Trophoblast cell (in vitro differentiated cells and primary cell): Measurements from ENCODE around the gene ATP8A2.

Source experiments
- DNase-seq, 2 donors: peaks; one replicate each; pipeline ENCODE4 v3.0.0-alpha.2; 2016
- H2AFZ ChIP-seq: 2 replicates; pipeline ENCODE4 v1.6.1; 2013; ENCODE audit warnings: low read length, moderate library complexity, mild to moderate bottlenecking; ENCODE audit not compliant: insufficient read depth, poor library complexity
- H2AK5ac ChIP-seq: 2 replicates; pipeline ENCODE4 v1.6.1; 2013; ENCODE audit warnings: mild to moderate bottlenecking, low read length
- H2BK120ac ChIP-seq: 2 replicates; pipeline ENCODE4 v1.6.1; 2013; ENCODE audit warnings: low read length, mild to moderate bottlenecking, moderate library complexity; ENCODE audit not compliant: insufficient read depth, poor library complexity
- H2BK12ac ChIP-seq: 2 replicates; pipeline ENCODE4 v1.6.1; 2013; ENCODE audit warnings: mild to moderate bottlenecking, low read length, moderate library complexity
- H2BK5ac ChIP-seq: 2 replicates; pipeline ENCODE4 v1.6.1; 2013; ENCODE audit warnings: low read length, low read depth, moderate library complexity, mild to moderate bottlenecking; ENCODE audit not compliant: poor library complexity
- H3K14ac ChIP-seq: 2 replicates; pipeline ENCODE4 v1.6.1; 2013; ENCODE audit warnings: mild to moderate bottlenecking, low read length
- H3K18ac ChIP-seq: 2 replicates; pipeline ENCODE4 v1.6.1; 2013; ENCODE audit warnings: mild to moderate bottlenecking, low read length
- H3K23ac ChIP-seq: 2 replicates; pipeline ENCODE4 v1.6.1; 2013; ENCODE audit warnings: low read length
- H3K27ac ChIP-seq: 2 replicates; pipeline ENCODE4 v1.5.1; 2013; ENCODE audit warnings: low read depth, mild to moderate bottlenecking, inconsistent platforms, low read length, moderate library complexity
- H3K27me3 ChIP-seq: 2 replicates; pipeline ENCODE4 v1.6.1; 2013; ENCODE audit warnings: inconsistent platforms, mild to moderate bottlenecking, low read length, moderate library complexity; ENCODE audit not compliant: insufficient read depth
- H3K36me3 ChIP-seq, 2 experiments: 1 replicate in 1 of 2; 2 replicates in 1 of 2; pipeline ENCODE4 v1.6.1; 2013; ENCODE audit warnings: low read length in 2 of 2, mild to moderate bottlenecking in 2 of 2, moderate library complexity in 1 of 2; ENCODE audit not compliant: insufficient read depth in 2 of 2, control insufficient read depth in 1 of 2
- H3K4ac ChIP-seq: 2 replicates; pipeline ENCODE4 v1.6.1; 2013; ENCODE audit warnings: low read depth, mild to moderate bottlenecking, low read length, moderate library complexity
- H3K4me1 ChIP-seq, 2 experiments: 1 replicate in 1 of 2; 2 replicates in 1 of 2; pipeline ENCODE4 v1.6.1; 2013; ENCODE audit warnings: low read length in 2 of 2, mild to moderate bottlenecking in 2 of 2, moderate library complexity in 1 of 2; ENCODE audit not compliant: insufficient read depth in 2 of 2, control insufficient read depth in 1 of 2
- H3K4me2 ChIP-seq: 2 replicates; pipeline ENCODE4 v1.6.1; 2013; ENCODE audit warnings: inconsistent platforms, mild to moderate bottlenecking, low read length, moderate library complexity
- H3K4me3 ChIP-seq: 2 replicates; pipeline ENCODE4 v1.5.1; 2013; ENCODE audit warnings: mild to moderate bottlenecking, low read depth, low read length, inconsistent platforms
- H3K79me1 ChIP-seq: one replicate; pipeline ENCODE4 v1.6.1; 2013; ENCODE audit warnings: low read length
- H3K79me2 ChIP-seq: 2 replicates; pipeline ENCODE4 v1.6.1; 2013; ENCODE audit warnings: low read length, mild to moderate bottlenecking; ENCODE audit not compliant: control insufficient read depth, insufficient read depth, poor library complexity
- H3K9ac ChIP-seq: 2 replicates; pipeline ENCODE4 v1.6.1; 2013; ENCODE audit warnings: mild to moderate bottlenecking, low read length
- H3K9me3 ChIP-seq: 2 replicates; pipeline ENCODE4 v1.6.1; 2013; ENCODE audit warnings: low read depth, mild to moderate bottlenecking, control low read depth, inconsistent platforms, low read length; ENCODE audit not compliant: insufficient read depth
- H4K12ac ChIP-seq: 2 replicates; pipeline ENCODE4 v1.6.1; 2013; ENCODE audit warnings: low read depth, mild to moderate bottlenecking, low read length, moderate library complexity
- H4K8ac ChIP-seq: 2 replicates; pipeline ENCODE4 v1.6.1; 2013; ENCODE audit warnings: low read depth, mild to moderate bottlenecking, low read length, moderate library complexity
- H4K91ac ChIP-seq: one replicate; pipeline ENCODE4 v1.6.1; 2013; ENCODE audit warnings: low read depth, mild to moderate bottlenecking, low read length, moderate library complexity
- WGBS: extraction: QIAGEN DNeasy Blood & Tissue Kit; methylation state at CpG from one replicate; pipeline ENCODE4 v1.1.7; 2013; ENCODE audit warnings: missing lambda C conversion rate; ENCODE audit not compliant: insufficient read length, insufficient coverage; ENCODE audit errors: extremely low coverage; 5-methylcytosine and 5-hydroxymethylcytosine counted together

ATP8A2 gene

DNA sequence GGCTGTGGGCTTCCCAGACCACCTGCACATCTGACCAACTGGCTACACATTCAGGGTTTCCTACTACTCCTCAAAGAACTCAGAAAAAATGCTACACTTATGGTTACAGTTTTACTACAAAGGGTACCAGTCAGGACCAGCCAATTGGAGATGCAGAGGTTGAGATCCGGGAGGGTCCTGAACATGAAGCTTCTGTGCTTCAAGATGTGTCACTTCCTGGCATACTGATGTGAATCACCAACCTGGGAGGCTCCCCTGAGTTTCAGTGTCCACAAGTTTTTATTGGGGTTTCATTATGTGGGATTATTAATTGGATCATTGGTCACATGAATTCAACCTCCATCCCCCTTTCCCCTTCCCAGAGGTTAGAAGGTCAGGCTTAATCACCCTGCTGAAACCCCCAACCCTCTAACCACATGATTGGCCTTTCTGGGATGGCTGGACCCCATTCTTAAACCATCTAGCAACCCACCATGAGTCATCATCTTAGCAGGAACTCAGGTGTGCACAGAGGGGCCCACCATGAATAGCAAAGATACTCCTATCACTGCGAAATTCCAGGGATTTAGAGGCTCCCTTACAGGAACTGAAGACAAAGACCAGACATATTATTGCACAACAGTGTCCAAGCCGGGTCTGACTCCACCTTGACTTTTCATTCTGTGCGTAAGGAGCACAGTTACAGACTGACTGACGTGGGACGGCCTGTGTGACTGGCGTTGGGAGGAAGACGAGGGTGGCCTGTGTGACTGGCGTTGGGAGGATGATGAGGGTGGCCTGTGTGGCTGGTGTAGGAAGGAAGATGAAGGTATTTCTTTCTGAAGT is 90.7 kb downstream of the ATP8A2 start:
- no CpG with 5 or more reads among the region's 9 CpGs for WGBS
- H3K79me2 ChIP-seq = no peaks in the 10 kb centered on the region

GRCh38 chr13:25463496-25463895 is 91.7 kb downstream of the ATP8A2 start:
- H3K23ac ChIP-seq = no peak overlapping the region
- H4K91ac ChIP-seq = no peak overlapping the region
- no peak overlapping the region for H3K4ac ChIP-seq
- DNase-seq = peak in 1 of 2 donors; percentile 38
- H4K8ac ChIP-seq = no peak overlapping the region
- H2BK120ac ChIP-seq = no peak overlapping the region
- no CpG with 5 or more reads among the region's 3 CpGs for WGBS
- no peak overlapping the region for H3K18ac ChIP-seq
- no peak overlapping the region for H3K9ac ChIP-seq
- H2AFZ ChIP-seq = no peak overlapping the region
- peaks cover 0 to 7% of the 10 kb centered on the region in 2 experiments for H3K4me1 ChIP-seq
- H3K14ac ChIP-seq = no peak overlapping the region
- peaks cover 6% of the 10 kb centered on the region for H3K27me3 ChIP-seq
- H3K4me3 ChIP-seq = no peak overlapping the region
- H4K12ac ChIP-seq = no peak overlapping the region
- H2AK5ac ChIP-seq = no peak overlapping the region
- H3K36me3 ChIP-seq = no peaks in the 10 kb centered on the region
- no peak overlapping the region for H3K4me2 ChIP-seq
- H2BK12ac ChIP-seq = no peak overlapping the region
- H3K27ac ChIP-seq = no peak overlapping the region
- no peaks in the 10 kb centered on the region for H3K9me3 ChIP-seq
- H3K79me2 ChIP-seq = no peaks in the 10 kb centered on the region
- no peak overlapping the region for H2BK5ac ChIP-seq
- H3K79me1 ChIP-seq = no peaks in the 10 kb centered on the region

More for the DNA sequence above, 90.7 kb downstream of the ATP8A2 start:
- no peak overlapping the region for H3K4me2 ChIP-seq
- no peak overlapping the region for H4K12ac ChIP-seq
- DNase-seq = peak; percentile 27 to 59
- no peaks in the 10 kb centered on the region for H3K27me3 ChIP-seq
- no peaks in the 10 kb centered on the region for H3K9me3 ChIP-seq
- H3K9ac ChIP-seq = no peak overlapping the region
- no peak overlapping the region for H3K23ac ChIP-seq
- H3K79me1 ChIP-seq = no peaks in the 10 kb centered on the region
- H2BK12ac ChIP-seq = no peak overlapping the region
- peaks cover 0 to 4% of the 10 kb centered on the region in 2 experiments for H3K4me1 ChIP-seq
- H3K14ac ChIP-seq = no peak overlapping the region
- H2AFZ ChIP-seq = no peak overlapping the region
- H4K91ac ChIP-seq = no peak overlapping the region
- H2AK5ac ChIP-seq = no peak overlapping the region
- H4K8ac ChIP-seq = no peak overlapping the region
- no peaks in the 10 kb centered on the region for H3K36me3 ChIP-seq
- no peak overlapping the region for H2BK120ac ChIP-seq
- no peak overlapping the region for H3K4me3 ChIP-seq
- H3K18ac ChIP-seq = no peak overlapping the region
- H3K27ac ChIP-seq = no peak overlapping the region
- H3K4ac ChIP-seq = no peak overlapping the region
- no peak overlapping the region for H2BK5ac ChIP-seq

DNA sequence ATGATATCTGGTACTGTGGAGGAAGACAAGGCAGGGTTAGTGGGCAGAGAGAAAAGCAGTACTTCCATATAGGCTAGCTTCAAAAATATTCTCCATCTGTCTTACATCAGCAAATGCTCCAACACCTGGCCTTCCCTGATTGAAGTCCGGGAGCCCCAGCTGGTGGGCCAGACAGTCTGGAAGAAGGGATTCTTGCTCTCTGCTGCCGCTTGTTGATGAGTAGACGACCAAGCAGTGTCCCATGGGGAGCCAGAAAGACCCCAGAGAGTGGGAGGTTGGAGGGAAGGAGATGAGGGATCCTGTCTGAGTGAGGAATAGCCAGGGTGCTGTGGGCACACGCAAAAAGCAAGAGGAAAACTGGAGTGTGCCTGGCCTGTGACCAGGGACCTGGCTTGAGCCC is 95.1 kb downstream of the ATP8A2 start:
- H3K4me2 ChIP-seq = no peak overlapping the region

DNA sequence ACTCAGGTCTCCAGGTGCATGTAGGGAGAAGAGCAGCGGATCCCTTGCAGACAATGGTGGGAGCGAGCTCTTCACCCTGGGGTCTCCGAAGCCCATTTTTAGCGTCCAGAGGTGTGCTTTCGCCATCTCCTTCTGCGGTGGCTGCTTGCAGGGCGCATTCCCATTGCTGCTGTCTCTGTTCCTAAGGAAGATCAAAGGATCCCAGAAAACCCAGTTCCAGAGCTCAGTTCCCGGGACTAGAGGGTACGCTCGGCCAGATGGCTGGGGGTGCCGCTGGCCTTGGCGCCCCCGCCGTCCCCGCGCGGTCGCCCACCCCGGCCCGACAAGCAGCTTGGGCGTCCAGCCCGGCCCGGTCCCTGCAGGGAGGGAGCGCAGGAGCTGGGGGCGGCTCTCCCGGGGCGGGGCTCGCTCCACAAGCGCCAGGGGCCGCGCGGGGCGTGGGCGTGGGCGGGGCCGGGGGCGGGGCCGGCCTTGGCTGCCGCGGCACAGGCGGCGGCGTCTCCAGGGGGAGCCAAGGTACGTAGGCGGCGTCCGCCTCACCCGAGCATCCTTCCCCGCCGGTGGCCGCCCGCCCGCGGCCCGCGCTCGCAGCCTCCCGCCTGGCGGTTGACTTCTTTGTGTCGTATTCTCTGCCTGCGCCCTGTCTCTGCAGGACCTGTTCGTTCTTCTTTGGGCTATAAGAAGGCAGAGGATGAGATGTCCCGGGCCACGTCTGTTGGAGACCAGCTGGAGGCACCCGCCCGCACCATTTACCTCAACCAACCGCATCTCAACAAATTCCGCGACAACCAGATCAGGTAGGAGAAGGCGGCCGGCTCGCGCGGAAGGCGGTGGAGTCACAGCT is 96.8 kb downstream of the ATP8A2 start:
- Histone ChIP-seq H4K91ac (no peak overlapping the region), H2AK5ac (no peak overlapping the region), H3K9ac (no peak overlapping the region), H2BK12ac (no peak overlapping the region), H3K14ac (no peak overlapping the region), H2AFZ (peak overlapping the region; percentile 54), H3K79me1 (no peaks in the 10 kb centered on the region), H2BK120ac (no peak overlapping the region), H3K4me1 (peaks cover 0 to 9% of the 10 kb centered on the region in 2 experiments), H3K36me3 (no peaks in the 10 kb centered on the region), H3K18ac (no peak overlapping the region), H3K4ac (no peak overlapping the region), H3K23ac (no peak overlapping the region), H3K4me3 (no peak overlapping the region), H3K9me3 (no peaks in the 10 kb centered on the region), H3K4me2 (peak overlapping the region; percentile 69), H4K8ac (no peak overlapping the region), H4K12ac (no peak overlapping the region), H2BK5ac (no peak overlapping the region), H3K27ac (no peak overlapping the region), H3K79me2 (no peaks in the 10 kb centered on the region), H3K27me3 (peaks cover 12% of the 10 kb centered on the region)
- WGBS = no CpG with 5 or more reads among the region's 75 CpGs
- peak in 1 of 2 donors; percentile 3 for DNase-seq

More for the DNA sequence above, 95.1 kb downstream of the ATP8A2 start:
- Histone ChIP-seq H3K79me2 (no peaks in the 10 kb centered on the region), H3K14ac (no peak overlapping the region), H3K27ac (no peak overlapping the region), H3K18ac (no peak overlapping the region), H2AFZ (no peak overlapping the region), H3K36me3 (no peaks in the 10 kb centered on the region), H2BK120ac (no peak overlapping the region), H4K8ac (no peak overlapping the region), H3K4me1 (peaks cover 0 to 12% of the 10 kb centered on the region in 2 experiments), H2AK5ac (no peak overlapping the region), H3K9ac (no peak overlapping the region), H3K23ac (no peak overlapping the region), H3K79me1 (no peaks in the 10 kb centered on the region), H2BK12ac (no peak overlapping the region), H3K4me3 (no peak overlapping the region), H3K9me3 (no peaks in the 10 kb centered on the region), H2BK5ac (no peak overlapping the region), H3K4ac (no peak overlapping the region), H4K91ac (no peak overlapping the region), H4K12ac (no peak overlapping the region), H3K27me3 (peaks cover 12% of the 10 kb centered on the region)
- WGBS = no CpG with 5 or more reads among the region's 4 CpGs
- DNase-seq = no peak
